WI38 (cell line): ENCODE measurements around the gene C19orf18.

Experiments used
- H3K4me3 ChIP-seq: 2 replicates; pipeline ENCODE4 v1.5.1; 2011; ENCODE audit warnings: low read depth, mild to moderate bottlenecking, control low read depth, low read length
- CTCF ChIP-seq: IDR thresholded peaks from 2 replicates; pipeline ENCODE4 v1.5.1; 2012; ENCODE audit warnings: low read depth, mild to moderate bottlenecking, control low read depth, low read length

The C19orf18 gene

GRCh38 chr19:57992841-57993240 lies 18.5 kb upstream of the C19orf18 start:
- H3K4me3 ChIP-seq, result no peak overlapping the region
- TF ChIP-seq CTCF, result no peak

- no peak overlapping the region for H3K4me3 ChIP-seq
- no peak for TF ChIP-seq CTCF
Observed at GRCh38 chr19:57978586-57979289, 4.4 kb upstream of the C19orf18 start.

- no peak overlapping the region for H3K4me3 ChIP-seq
- no peak for TF ChIP-seq CTCF
Observed at GRCh38 chr19:57964761-57965160, 9.6 kb downstream of the C19orf18 start.

- no peak overlapping the region for H3K4me3 ChIP-seq
- no peak for TF ChIP-seq CTCF
Observed at GRCh38 chr19:57961785-57962184, 12.5 kb downstream of the C19orf18 start.

GRCh38 chr19:57954996-57955395 lies 19.3 kb downstream of the C19orf18 start:
- no peak overlapping the region for H3K4me3 ChIP-seq
- no peak for TF ChIP-seq CTCF

GRCh38 chr19:57949702-57950101 lies 24.6 kb downstream of the C19orf18 start:
- no peak overlapping the region for H3K4me3 ChIP-seq
- TF ChIP-seq CTCF, result no peak

GRCh38 chr19:57949296-57949695 lies 25.0 kb downstream of the C19orf18 start:
- no peak for TF ChIP-seq CTCF
- H3K4me3 ChIP-seq, result no peak overlapping the region
